GM18505 (cell line): ENCODE data around the gene ZNF182.
"Not testable (repeated sequence)": the region's sequence is repeated elsewhere in the genome, so short reads cannot be mapped to it uniquely, and the experiment has no call there.

Experiments used
- ATAC-seq: cut with Tn5 transposase; IDR thresholded peaks from one replicate; pipeline ENCODE4 v1.9.1; 2021; ENCODE audit not compliant: unreplicated experiment
- POLR2A ChIP-seq: IDR thresholded peaks from 4 replicates; pipeline ENCODE4 v1.6.1; 2011; ENCODE audit warnings: borderline replicate concordance; ENCODE audit not compliant: insufficient read depth, insufficient read length; ENCODE audit errors: extremely low read depth

ZNF182 gene

DNA sequence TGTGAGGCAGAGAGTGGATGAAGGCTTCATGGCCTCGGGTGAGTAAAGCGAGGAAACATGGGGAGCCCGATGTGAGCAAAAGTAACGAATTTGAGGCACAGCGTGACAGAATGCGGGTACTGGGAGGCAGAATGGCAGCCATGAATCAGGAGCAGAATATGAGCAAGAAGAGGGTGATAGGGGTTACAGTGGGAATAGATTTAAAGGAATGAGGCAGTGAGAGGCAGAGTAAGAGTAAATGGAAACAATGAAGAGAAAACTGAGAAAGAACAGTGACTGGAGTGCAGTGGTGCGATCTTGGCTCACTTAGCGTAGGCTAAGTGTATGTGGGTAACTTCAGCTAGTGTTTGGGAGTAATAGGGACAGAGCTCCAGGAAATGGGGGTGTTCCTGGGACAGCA, 2.9 kb upstream of the ZNF182 start, which contains the start of gene SPACA5:
Gene SPACA5 (plus strand): TSS at position 301 of the 400 bp plus-strand sequence. CDS start 815 bp downstream, outside the sequence.
- ATAC-seq = not testable (repeated sequence)

DNA sequence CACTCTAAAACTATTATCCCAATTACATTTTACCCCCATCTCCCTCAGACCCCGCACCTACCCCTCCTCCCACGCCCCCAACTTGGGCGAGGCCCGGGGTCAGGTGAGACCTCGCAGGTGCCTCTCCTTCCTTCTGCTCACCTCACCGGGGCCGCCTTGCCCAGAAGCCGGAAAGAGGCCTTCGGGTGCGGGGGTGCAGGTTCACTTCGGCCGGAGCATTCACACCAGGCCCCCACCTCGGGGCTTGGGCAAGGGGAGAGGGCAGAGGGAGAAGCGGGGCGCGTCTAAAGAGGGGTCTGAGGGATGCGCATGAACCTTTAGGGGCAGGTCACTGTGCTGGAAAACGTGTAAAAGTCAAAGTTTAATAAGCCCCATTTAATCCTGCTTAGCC, 427 bp downstream of the ZNF182 start:
- no peak for TF ChIP-seq POLR2A
- ATAC-seq = peak; percentile 13

DNA sequence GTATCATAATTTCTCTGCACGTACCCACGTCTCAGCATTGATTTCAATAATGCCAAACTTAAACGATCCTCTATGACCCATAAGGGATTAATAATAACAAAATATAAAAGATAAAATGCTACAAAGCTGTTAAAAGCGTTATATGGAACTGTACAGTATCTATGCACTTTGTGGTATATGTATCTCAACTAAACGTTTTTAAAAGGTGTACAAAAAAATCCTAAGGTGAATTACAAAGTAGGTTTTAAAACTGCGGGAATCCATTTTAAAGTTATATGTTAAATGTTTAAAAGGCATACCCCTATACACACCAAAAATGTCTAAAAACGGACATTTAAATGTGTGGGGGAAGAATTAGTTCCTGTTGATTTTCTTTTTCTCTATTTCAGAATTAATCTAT, 860 bp downstream of the ZNF182 start:
- no peak for TF ChIP-seq POLR2A
- no peak for ATAC-seq

DNA sequence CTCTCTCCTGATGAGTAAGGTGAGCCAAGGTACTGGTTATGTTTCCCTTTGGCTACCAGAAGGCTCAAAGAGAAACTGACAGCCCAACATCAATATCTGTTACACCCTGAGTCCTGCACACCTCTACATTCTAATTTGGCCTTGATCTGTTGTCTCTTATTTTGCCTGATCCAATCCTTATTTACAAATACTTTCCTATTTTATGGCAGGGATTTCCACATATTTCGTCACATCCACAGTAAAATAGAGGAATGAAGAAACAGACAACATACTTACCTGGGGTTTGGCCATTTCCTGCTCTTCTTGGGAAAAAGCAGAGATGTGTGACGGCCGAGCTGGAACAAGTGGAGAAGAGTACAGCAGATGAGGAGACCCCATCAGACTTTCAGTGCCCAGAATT, 1.5 kb downstream of the ZNF182 start:
- ATAC-seq = no peak
- no peak for TF ChIP-seq POLR2A

DNA sequence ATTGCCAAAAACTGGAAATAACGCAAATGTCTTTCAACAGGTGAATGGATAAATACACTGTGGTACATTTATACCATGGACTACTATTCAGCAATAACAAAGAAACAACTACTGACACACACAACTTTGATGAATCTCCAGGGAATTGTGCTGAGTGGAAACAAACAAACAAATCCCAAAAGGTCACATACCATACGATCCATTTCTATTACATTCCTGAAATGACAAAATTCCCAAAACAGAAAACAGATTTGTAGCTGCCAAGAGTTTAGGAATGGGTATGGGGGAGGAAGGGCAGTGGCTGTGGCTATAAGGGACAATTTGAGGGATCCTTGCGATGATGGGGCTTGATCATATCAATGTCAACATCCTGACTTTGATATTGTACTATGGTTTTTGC, 2.5 kb downstream of the ZNF182 start:
- no peak for ATAC-seq
- TF ChIP-seq POLR2A = no peak

DNA sequence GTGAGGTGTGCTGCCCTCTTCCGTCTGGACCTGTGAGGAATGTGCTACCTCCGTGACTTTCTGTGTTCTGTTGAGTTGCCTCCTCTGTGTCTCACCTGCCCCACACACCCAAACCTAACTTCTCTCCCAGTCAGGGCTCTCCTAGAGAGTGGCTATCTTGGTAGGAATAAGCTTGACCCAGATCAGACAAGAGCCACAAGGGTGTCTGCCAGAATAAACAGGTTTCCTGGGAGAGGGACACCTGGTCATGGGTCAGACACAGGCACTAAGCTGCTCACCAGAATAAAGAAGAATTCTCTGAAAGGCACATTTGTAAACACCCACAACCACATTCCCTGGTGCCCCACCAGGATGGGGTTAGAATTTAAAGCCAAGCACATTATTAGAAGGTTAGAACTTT, 11.1 kb downstream of the ZNF182 start:
- ATAC-seq = no peak

DNA sequence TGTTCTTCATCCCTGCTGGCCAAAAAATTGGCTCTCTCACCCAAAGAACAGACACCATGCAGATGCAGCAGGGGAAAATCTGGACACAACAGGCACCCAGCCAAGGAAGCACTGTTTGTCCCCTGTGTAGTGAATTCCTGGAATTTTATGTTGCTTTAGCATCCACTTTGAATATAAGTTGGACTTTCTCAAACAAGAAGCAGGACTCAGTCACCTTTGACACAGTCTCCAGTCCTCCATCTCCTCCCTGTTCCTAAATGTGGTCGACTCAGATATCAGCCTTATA, 11.8 kb downstream of the ZNF182 start:
- TF ChIP-seq POLR2A = no peak
- ATAC-seq = no peak

More for the DNA sequence above, 11.1 kb downstream of the ZNF182 start:
- TF ChIP-seq POLR2A = no peak

DNA sequence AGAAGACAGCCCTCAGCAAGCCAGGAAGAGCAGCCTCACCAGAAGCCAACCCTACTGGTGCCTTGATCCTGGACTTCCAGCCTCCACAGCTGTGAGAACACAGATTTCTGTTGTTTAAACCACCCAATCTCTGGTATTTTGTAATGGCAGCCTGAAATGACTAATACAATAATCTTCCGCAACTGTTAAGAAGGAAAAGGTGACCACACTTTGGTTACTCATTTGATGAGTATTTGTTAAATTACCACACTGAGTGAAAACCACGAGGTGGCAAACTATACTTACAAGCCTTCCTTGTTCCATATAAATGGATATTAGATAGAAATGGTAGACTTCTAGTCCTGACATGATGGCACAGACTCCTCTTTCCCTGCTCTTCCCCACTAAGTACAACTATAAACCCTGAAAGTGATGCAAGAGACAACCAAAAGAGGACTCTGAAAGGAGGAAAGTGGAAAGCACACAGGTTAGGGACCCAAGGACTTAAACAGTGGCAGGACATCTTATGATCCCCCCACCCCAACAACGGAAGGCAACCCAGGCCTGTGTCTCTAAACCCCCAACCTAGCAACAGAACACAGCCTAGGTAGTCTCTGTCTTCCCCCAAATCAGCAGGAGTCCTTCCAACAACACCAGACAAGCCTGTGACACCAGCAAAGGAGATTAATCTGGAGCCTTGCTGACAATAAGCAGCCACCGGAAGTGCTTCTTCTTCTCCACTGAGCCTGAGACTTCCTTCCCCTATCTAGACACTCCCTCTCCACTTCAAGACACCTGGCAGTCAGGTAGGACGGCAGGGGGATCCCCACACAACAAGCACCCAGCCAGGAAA, 12.3 kb downstream of the ZNF182 start:
- ATAC-seq = no peak
- TF ChIP-seq POLR2A = no peak

DNA sequence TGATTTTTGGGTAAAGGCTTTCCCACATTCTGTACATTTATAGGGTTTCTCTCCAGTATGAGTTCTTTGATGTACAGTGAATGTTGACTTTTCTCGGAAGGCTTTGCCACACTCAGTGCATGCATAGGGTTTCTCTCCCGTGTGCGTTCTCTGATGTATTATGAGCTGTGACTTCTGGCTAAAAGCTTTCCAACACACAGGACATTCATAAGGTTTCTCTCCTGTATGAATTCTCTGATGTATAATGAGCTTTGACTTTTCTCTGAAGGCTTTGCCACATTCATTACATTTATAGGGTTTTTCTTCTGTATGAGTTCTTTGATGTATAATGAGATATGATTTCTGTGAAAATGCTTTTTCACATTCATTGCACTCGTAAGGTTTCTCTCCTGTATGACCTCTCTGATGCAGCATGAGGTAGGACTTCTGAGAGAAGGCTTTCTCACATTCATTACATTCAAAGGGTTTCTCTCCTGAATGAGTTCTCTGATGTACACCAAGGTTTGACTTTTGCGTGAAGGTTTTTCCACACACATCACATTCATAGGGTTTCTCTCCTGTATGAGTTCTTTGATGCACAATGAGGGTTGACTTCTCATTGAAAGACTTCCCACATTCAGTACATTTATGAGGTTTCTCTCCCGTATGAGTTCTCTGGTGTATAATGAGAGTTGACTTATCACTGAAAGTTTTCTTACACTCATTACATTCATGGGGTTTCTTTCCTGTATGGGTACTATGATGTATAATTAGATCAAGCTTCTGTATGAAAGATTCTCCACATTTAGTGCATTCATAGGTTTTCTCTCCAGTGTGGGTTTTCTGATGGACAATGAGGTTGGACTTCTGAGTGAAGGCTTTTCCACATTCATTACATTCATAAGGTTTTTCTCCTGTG, 27.3 kb downstream of the ZNF182 start:
- no peak for TF ChIP-seq POLR2A
- no peak for ATAC-seq

DNA sequence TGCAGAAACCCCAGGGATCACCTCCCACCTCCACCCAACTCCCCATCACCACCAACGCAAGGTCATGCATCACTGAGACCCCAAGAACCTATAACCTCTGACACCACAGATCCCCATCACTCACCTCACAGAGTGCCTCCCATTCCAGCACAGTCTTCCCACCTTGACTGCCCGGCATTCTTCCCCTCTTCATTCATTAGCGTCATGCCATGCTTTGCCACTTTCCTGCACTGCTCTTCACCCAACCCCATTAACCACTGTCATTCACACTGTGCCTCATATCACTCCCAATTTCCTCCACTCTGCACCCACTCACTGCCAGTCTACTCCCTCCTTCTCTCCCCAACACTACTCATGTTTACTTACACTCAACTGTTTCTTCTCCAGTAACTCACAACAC, 30.6 kb downstream of the ZNF182 start:
- TF ChIP-seq POLR2A = no peak
- ATAC-seq = no peak

DNA sequence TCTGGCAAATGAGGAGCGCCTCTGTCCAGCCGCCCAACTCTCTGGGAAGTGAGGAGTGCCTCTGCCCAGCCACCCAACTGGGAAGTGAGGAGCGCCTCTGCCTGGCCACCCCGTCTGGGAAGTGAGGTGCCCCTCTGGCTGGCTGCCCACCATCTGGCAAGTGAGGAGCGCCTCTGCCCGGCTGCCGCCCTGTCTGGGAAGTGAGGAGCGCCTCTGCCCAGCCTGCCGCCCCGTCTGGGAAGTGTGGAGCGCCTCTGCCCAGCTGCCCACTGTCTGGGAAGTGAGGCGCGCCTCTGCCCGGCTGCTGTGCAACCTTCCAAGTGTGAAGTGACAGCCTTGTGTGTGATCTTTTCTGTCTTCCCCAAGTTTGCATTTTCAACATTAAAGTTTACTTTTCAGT, 38.3 kb downstream of the ZNF182 start:
- ATAC-seq = not testable (repeated sequence)

DNA sequence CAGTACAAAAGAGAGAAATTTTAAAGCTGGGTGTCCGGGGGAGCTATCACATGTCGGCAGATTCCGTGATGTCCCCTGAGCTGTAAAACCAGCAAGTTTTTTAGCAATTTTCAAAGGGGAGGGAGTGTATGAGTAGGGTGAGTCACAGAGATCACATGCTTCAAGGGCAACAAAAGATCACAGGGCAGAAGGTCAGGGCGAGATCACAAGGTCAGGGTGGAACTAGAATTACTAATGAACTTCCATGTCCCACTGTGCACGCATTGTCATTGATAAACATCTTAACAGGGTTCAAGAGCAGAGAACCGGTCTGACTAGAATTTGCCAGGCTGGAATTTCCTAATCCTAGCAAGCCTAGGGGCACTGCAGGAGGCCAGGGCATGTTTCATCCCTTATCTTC, 42.0 kb downstream of the ZNF182 start:
- not testable (repeated sequence) for ATAC-seq

DNA sequence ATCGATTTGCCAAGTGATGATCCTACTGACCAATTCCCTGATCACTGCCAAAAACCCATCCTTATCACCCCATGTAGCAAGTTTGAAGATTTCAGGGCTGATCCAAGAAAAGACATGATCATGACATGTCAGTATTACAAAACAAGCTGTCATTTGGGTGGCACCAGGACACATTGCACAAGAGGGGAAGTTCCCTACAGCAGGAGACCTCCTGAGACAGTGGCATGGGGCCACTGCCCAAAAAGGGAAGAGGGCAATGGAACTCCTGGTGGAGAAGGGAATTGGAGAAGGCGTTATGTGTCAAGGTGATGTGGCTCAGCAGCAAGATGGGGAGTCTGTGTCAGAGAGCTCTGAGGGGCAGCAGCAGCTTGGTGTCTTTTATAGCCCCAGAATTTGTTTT, 43.4 kb downstream of the ZNF182 start:
- no peak for ATAC-seq

DNA sequence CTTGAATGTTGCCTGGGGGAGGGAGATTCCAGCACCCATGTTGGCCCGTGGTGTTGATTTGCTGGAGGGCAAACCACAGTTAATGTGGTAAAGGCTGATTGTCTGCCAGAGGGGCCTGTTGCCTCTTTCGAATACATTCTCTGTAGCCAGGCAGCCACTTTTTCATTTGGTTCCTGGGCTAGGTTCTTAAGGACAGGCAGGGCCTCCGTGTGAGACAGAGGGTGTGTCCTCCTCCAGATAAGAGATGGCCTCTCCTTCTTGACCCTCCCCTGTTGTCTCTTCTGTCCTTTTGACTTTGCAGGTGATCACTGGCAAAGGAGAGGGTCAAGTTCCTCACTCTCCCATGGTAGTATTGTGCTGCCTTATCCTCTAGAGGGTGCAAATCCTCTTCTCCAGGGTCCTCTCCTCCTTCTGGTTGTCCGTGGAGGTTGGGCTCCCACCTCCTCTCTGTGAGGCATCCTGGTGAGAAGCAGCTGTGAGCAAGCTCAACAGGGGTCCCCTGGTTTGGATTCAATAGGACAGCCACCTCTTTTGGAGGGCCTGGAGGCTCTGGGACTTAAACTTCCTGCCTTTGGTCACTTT, 44.9 kb downstream of the ZNF182 start:
- TF ChIP-seq POLR2A = no peak
- ATAC-seq = no peak

More for the DNA sequence above, 43.4 kb downstream of the ZNF182 start:
- no peak for TF ChIP-seq POLR2A

DNA sequence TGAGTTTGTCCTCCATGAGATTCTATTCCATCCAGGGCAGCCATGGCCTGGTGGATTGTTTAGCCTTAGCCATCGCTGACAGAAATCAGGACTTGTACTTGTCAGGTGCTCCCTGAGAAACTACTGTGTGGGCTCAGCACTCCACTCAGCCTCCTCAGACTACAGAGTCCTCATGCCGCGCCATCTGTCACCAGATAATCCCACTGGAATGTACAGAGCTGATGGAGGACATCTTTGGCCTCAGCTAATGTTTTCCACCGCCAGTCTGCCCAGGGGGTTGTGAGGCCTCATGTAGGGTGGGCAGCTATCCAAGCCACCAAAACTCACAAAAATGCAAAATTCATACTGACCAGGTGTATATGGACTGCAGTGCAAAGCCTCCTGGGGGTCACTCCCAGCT, 45.6 kb downstream of the ZNF182 start:
- not testable (repeated sequence) for ATAC-seq
